NCI-H2081 (cell line): Measurements from ENCODE around the gene ZFHX3.
A peak's percentile ranks its signal among the peaks of the same experiment; 100 is the strongest.

Experiments
- DNase-seq, 2 experiments: peaks; one replicate each; lab custom pipeline; 2025; lab: John Stamatoyannopoulos, UW

ZFHX3 gene

DNA sequence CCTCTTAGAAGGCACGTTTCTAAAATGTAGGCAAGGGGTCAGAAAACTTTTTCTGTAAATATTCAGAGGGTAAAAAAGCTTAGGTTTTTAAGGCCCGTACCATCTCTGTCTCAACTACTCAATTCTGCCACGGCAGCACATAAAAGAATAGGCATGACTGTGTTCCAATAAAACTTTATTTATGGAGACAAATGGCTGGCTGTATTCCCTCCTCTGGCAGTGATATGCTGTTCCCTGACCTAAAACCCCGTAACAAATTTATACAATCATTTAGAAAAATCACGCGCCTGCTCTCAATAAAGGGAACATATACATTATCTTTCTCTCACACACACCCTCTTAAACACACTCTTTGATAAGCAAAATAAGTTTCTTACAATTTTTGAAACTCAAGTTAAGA, 138.7 kb downstream of the ZFHX3 start:
- no peak for DNase-seq

- DNase-seq = no peak
These were observed 139.4 kb downstream of the ZFHX3 start for GRCh38 chr16:72908362-72909167.

GRCh38 chr16:72905581-72905980, 142.3 kb downstream of the ZFHX3 start:
- DNase-seq = no peak

- DNase-seq = no peak
These were observed 144.8 kb downstream of the ZFHX3 start for GRCh38 chr16:72903176-72903575.

DNA sequence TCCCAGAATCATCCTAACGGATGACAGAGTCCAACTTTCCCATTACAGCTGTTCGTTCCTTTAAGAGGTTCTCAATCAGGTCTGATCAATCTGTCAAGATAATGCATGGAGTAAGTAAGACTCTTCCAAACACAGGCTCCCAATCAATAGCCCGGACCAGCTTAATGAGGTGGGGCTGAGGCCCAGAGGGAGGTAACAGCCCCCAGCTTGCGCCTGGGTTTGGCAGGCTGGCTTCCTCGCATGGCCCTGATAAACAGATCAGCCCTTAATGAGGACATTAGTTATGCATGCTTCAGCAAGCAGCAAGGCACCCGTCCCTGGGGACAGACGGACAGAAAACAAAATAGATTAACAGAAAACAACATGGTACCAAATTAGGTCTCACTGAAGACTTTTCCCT, 145.7 kb downstream of the ZFHX3 start:
- no peak for DNase-seq

DNA sequence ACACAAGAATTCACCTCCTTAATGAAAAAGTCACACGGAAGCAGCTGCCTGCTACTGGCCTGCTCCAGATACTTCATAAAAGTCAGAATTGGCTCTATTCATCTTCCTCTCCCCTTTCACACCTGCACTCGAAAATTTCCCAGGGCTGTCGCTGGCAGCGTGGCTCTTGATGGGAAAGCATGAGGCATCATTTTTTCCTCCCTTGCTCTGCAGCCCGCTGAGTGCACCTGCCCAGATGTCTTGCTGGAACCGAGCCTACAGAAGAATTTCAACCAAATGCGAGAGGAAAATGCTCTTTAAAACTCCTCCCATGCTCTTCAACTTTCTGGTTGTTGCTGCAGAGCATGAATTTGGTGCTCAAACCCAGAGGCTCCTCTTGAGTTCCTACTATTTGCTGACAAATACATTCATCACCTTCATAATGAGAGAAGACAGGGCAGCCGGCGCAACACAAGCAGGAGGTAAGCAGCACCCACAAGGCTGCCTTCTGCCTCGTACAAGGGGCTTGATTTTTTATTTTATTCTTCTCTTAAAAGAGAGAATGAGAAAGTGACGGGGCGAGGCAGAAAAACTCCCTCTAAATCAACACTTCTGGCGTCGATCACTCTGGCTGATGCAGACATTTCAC, 146.8 kb downstream of the ZFHX3 start:
- DNase-seq = no peak

GRCh38 chr16:72898216-72898825, 149.6 kb downstream of the ZFHX3 start:
- no peak for DNase-seq

- DNase-seq = no peak
These were observed 150.2 kb downstream of the ZFHX3 start for GRCh38 chr16:72897707-72898106.

DNA sequence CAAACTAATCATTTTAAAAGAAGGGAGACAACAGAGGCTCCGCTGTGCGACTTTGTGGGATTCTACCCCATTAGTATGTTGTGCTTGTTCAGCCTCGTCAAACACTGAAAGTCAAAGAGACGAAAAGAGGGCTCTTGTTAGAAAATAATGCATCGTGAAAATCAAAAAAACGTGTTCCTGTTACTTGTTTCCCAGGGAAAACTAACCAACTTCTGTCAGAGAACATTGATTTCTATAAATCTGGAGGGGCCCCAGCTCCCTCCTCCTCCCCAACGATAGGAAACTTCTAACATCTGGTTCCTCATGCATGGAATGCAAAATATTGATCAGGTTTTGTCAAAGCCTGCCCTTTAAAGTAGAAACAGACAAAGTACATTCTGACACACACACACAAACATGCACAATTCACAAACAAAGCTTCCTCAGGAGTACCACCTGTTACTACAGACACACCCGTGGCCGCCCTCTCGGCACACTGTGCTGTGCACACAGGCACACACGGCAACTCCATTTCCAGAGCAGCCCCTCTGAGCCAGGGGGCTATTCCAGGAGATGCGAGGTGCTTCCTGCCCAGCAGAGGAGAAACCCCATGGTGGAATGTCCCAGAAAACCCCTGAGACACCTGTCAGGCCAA, 151.3 kb downstream of the ZFHX3 start:
- DNase-seq = no peak

DNA sequence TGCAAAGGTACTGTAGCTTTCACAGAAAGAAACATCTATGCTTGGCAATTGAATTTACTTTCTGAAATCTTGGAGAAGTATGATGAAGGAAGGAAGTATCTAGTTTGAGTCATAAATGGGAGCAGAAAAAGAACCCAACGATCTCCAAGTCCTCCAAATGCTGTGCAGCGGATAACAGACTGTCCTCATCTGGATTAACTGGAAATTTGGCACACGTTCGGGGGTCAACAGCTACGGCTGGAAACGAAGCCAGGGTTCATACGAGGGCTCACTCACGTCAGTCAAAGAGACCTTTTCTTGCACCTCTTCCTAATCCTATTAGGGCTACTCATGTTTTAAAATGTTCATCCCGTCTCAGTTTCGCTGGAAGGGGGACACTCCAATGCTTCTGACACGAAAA, 152.0 kb downstream of the ZFHX3 start:
- no peak for DNase-seq

DNA sequence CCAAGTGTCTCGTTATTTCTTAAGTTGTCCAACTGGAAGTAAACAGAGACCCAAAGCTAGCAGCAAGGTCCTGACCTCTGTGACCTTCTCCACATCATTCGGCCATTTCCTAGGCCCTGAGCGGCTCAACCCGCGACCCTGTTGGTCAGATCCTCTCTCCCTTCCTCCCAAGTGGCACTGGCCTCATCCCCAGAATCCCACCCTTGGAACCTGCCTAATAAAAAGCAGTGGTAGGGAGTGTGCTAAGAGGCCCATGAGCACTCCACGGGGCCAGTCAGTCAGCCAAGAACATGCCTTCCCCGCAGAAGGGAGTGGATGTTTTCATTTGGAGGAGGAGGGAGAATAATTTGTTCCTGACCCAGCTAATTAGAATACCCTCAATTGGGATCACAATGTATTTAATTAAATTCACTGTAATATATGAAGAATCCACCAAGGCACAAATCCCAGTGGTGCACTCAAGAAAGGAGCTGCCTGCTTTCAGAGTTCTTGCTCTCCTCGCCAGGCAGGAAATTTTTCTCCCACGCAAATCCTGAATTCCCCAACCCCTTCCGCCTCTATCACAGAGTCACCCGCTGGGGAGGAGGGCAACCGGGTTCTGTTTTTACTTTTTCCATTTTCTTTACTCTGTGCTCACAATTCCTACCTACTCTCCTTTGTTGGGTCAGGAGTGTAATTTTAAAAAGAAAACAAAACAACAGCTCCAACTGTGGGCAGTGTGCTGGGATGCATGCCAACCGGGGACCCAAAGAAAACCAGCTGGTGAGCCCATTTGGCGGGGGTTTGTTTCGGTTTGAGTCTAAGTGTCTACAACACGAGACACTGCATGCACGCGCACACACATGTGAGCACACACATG, 153.4 kb downstream of the ZFHX3 start:
- peak; percentile 34 to 58 for DNase-seq

GRCh38 chr16:72891291-72892227, 156.4 kb downstream of the ZFHX3 start:
- DNase-seq = no peak

DNA sequence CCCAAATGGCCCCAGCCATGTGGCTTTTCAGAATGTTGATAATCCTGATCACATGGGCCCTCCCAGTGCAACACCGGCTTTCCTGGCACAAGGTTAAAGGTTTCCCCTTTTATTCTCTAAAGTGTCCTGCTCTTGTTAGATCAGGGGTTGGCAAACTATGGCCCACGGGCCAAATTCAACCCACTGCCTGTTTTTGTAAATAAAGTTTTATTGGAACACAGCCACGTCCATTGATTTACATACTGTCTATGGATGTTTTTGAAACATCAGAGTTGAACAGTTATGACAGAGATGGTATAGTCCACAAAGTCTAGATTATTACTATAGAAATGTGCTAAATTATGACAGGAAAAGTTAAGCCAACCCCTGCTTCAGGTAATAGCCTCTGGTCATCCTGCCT, 157.3 kb downstream of the ZFHX3 start:
- no peak for DNase-seq

- DNase-seq = no peak
These were observed 158.0 kb downstream of the ZFHX3 start for GRCh38 chr16:72889616-72890582.

DNA sequence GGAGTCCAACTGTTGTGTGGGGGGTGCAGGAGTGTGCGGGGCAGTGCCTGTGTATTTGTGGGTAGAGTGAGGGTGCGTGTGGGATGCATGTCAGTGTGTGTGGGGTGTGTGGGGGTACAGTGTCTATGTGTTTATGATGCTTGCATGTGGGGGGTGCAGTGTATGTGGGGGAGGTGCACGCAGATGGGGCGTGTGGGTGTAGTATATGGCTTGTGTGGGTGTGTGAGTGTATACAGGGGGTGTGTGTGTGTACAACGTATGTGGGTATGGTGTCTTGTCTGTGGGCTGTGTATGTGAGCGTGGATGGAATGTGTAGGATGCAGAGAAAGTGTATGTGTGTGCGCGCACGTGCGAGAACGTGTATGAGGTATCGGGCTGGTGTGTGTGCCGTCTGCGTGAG, 160.4 kb downstream of the ZFHX3 start:
- no peak for DNase-seq

GRCh38 chr16:72886346-72886974, 161.5 kb downstream of the ZFHX3 start:
- no peak for DNase-seq

- DNase-seq = no peak
These were observed 163.4 kb downstream of the ZFHX3 start for GRCh38 chr16:72884573-72884972.

DNA sequence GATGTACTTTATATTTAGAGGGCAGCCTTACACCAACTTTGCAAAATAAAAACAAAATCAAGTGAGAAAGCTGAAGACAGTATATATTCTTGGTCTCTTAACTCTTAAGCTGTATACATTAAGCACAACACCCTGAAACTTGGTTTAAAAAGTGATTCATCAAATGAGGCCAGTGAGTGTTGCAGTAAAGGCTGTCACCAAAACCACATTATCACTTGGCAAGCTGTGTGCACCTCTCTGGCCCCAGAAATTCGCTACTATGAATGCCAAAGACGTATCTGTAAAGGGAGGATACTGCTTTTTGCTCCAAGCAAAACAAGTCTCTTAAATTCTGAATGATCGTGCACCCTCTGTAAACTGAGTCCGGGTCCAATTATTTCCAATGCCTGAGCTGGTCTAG, 163.9 kb downstream of the ZFHX3 start:
- no peak for DNase-seq

- no peak for DNase-seq
These were observed 168.1 kb downstream of the ZFHX3 start for GRCh38 chr16:72879846-72880245.
